Adrenal gland (tissue), 12 donors: ENCODE results near the gene ANK2. TPM values are rescaled to one million over a fixed set of nuclear protein-coding genes. Genes with fewer than 3 reads are reported as not detected.

Source experiments
- DNase-seq, 7 donors: peaks; one replicate each; pipeline ENCODE4 v3.0.0-alpha.2; 2019 to 2020
- H3K27ac ChIP-seq, 5 donors: fragments of 200-600 bp; sonication (generic) in 4 of 5; 1 replicate in 3 of 5; 2 replicates in 2 of 5; pipeline versions ENCODE4 v1.5.1 to v1.8.0; 2016 to 2020; ENCODE audit warnings: mild to moderate bottlenecking in 1 of 5
- H3K27me3 ChIP-seq: fragments of 200-600 bp; 2 replicates; pipeline ENCODE4 v1.8.0; 2021
- H3K36me3 ChIP-seq, 2 donors: fragments of 200-600 bp; replicated peaks in 1 of 2; 1 replicate in 1 of 2; 2 replicates in 1 of 2; pipeline versions ENCODE4 v1.5.1 to v1.8.0; 2018 to 2022
- H3K4me1 ChIP-seq, 2 donors: fragments of 200-600 bp; replicated peaks in 1 of 2; 1 replicate in 1 of 2; 2 replicates in 1 of 2; pipeline versions ENCODE4 v1.5.1 to v1.8.0; 2018 to 2021
- H3K4me3 ChIP-seq, 4 donors: fragments of 200-600 bp; sonication (generic) in 3 of 4; one replicate each; pipeline ENCODE4 v1.5.1; 2016 to 2018
- H3K9me3 ChIP-seq, 3 donors: fragments of 200-600 bp; sonication (generic) in 1 of 3; replicated peaks in 1 of 3; 1 replicate in 2 of 3; 2 replicates in 1 of 3; pipeline versions ENCODE4 v1.5.1 to v1.8.0; 2016 to 2021
- POLR2A ChIP-seq, 2 donors: fragments of 450-650 bp; IDR thresholded peaks; one replicate each; pipeline ENCODE4 v1.6.1; 2017; ENCODE audit warnings: antibody characterized with exemption in 2 of 2, mild to moderate bottlenecking in 2 of 2, moderate library complexity in 1 of 2
- WGBS, 4 donors: extraction: QIAGEN DNeasy Blood & Tissue Kit in 2 of 4; methylation state at CpG; one replicate each; pipeline versions ENCODE4 v1.1.5 to v1.1.7; 2013 to 2017; 5-methylcytosine and 5-hydroxymethylcytosine counted together
- intact Hi-C, 2 donors: fragments of 100-400 bp; cut with DNase I; formaldehyde crosslinking; loops; one replicate each; pipeline versions ENCODE4 v1.14.1 to v1.15.0; 2022 to 2023
- polyA plus RNA-seq, 3 donors: library from polyadenylated mRNA; stranded (reverse); fragments of 200-250 nt in 2 of 3; fragments of 350-450 nt in 1 of 3; fragmentation: Illumina TruSeq in 1 of 3; extraction: RNeasy Lipid Tissue Mini Kit (QIAGEN cat#74804) in 1 of 3; gene quantifications; one replicate each; pipeline ENCODE4 v1.2.3, GENCODE V29; 2013 to 2014
- total RNA-seq, 9 donors: library from RNA; depleted of rRNA in 4 of 9; stranded (reverse); fragments of >200 nt in 4 of 9; fragments of 120-200 nt in 1 of 9; fragmentation: NEBNext Ultra II Directional in 1 of 9; extraction: Animal tissue kit (Norgen Biotek cat#: 25700) in 1 of 9; gene quantifications; one replicate each; pipeline versions ENCODE4 v1.1.0 to v1.2.4, GENCODE V29; 2013 to 2023
- TF ChIP-seq, protein P1 (sequence below), 6 experiments: fragments of 450-650 bp in 4 of 6; fragments of 200-600 bp in 2 of 6; sonication (generic) in 1 of 6; IDR thresholded peaks; 1 replicate in 5 of 6; 2 replicates in 1 of 6; pipeline versions ENCODE4 v1.5.1 to v1.8.0; 2016 to 2021; ENCODE audit warnings: antibody characterized with exemption in 6 of 6, mild to moderate bottlenecking in 2 of 6, moderate library complexity in 1 of 6
- donor health status: healthy with polysubstance abuse.
- donor health status: Bipolar disorder and iron deficiency.
- donor health status: DM: yes; HTN: yes; CAD: no.
- donor health status: DM: no; HTN: no; CAD: no.
- donor health status: DM: no; HTN: no; CAD: no.
- donor health status: DM: yes; HTN: yes; CAD: no.

ANK2 gene
- total and polyA plus RNA-seq, 12 donors = 6.5 to 229 (median 56.1) TPM

DNA sequence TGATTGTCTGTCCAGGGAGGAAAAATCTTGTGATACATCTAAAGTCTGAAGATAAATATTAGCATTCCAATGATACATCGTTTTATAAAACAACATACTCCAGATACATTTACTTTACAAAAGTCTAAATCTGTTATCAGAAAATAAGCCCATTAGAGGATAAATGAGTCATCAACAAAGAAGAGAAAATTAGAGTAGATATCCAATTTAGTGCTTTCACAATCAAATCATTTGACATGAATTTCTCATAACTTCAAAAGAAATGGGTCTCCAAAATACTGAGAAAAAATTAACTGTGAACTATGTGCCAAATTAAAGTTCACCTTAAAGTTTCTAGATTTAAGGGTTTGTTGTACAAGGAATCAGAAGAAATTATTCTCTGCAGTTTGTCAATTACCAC is 213.8 kb downstream of the ANK2 start:
- WGBS, 4 donors = 48 to 69% (median 61%) methylated on average over 1 of the region's 1 CpG
- intact Hi-C loops = no loop called here
- H3K36me3 ChIP-seq = no peaks in the 10 kb centered on the region

DNA sequence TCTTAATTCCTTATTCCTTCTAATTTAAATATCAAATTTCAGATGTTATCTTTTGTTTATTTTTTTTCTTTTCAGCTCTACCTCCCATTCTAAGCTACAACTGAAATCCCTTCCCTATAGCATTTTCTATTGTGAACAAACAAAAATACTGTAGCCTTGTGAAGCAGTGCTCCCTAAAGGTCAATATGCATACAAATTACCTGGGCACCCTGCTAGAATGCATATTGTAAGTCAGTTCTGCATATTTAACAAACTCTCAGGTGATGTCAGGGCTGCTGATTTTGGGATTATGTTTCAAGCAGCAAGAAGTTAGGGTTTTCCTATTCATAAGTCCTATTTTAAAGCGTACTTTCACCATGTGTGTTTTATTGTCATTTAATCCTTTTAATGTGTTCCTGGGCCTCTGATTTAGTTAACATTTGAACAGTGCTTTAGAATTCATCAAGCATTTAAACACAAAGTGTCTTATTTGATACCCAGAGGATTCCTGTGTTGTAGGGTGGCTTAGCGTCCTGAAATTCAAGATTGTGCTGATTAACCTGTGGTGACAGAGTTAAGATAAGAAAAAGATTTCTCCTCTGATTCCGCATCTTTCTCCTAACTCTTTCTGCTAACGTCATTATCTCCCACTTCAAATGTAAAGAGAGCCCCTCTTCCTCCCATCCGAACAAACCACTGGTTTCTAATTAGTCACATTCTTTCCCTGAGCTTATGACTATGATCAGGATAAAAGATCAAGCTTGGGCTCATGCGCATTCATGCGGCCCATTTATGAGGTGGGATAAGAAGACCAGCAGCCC is 221.3 kb downstream of the ANK2 start:
- H3K4me1 ChIP-seq = no peaks in the 10 kb centered on the region
- TF ChIP-seq POLR2A (IDR thresholded peaks at IDR 0.05) = no peak
- TF ChIP-seq, protein P1, sequence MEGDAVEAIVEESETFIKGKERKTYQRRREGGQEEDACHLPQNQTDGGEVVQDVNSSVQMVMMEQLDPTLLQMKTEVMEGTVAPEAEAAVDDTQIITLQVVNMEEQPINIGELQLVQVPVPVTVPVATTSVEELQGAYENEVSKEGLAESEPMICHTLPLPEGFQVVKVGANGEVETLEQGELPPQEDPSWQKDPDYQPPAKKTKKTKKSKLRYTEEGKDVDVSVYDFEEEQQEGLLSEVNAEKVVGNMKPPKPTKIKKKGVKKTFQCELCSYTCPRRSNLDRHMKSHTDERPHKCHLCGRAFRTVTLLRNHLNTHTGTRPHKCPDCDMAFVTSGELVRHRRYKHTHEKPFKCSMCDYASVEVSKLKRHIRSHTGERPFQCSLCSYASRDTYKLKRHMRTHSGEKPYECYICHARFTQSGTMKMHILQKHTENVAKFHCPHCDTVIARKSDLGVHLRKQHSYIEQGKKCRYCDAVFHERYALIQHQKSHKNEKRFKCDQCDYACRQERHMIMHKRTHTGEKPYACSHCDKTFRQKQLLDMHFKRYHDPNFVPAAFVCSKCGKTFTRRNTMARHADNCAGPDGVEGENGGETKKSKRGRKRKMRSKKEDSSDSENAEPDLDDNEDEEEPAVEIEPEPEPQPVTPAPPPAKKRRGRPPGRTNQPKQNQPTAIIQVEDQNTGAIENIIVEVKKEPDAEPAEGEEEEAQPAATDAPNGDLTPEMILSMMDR (IDR thresholded peaks at IDR 0.05) = no peak
- DNase-seq = no peak
- H3K36me3 ChIP-seq = no peaks in the 10 kb centered on the region
- intact Hi-C loops = no loop called here
- no peak overlapping the region for H3K27ac ChIP-seq
- no peaks in the 10 kb centered on the region for H3K27me3 ChIP-seq
- H3K4me3 ChIP-seq = no peak overlapping the region
- 86 to 90% (median 89%) methylated on average over 7 of the region's 7 CpGs for WGBS, 4 donors
- no peaks in the 10 kb centered on the region for H3K9me3 ChIP-seq

More for the DNA sequence above, 213.8 kb downstream of the ANK2 start:
- TF ChIP-seq, protein P1 (IDR thresholded peaks at IDR 0.05) = no peak
- no peak for TF ChIP-seq POLR2A (IDR thresholded peaks at IDR 0.05)
- Histone ChIP-seq H3K4me3 (no peak overlapping the region), H3K9me3 (no peaks in the 10 kb centered on the region), H3K27ac (no peak overlapping the region), H3K4me1 (no peaks in the 10 kb centered on the region), H3K27me3 (no peaks in the 10 kb centered on the region)
- DNase-seq = no peak

DNA sequence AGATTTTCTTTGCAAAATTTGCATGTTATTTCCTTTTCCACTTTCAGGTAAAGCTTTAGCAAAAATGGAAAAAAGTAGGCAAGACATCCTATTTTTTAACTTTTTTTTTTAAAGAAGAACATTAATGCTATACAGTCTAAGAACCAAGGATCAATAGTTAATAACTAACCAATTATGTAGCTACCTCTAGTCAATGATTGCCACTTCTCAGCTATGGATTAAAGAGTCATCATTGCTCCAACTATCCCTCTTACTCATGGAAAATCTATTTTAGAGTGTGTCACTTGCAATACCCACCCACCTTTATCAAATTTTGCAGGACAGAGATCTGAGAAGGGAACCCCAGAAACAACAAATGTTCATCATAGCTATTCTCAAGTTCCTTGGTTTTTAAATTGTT is 223.1 kb downstream of the ANK2 start:
- TF ChIP-seq, protein P1 (IDR thresholded peaks at IDR 0.05) = no peak
- TF ChIP-seq POLR2A (IDR thresholded peaks at IDR 0.05) = no peak
- no peaks in the 10 kb centered on the region for H3K4me1 ChIP-seq
- H3K27ac ChIP-seq = no peak overlapping the region
- H3K9me3 ChIP-seq = no peaks in the 10 kb centered on the region
- DNase-seq = no peak
- intact Hi-C loops = no loop called here
- H3K27me3 ChIP-seq = no peaks in the 10 kb centered on the region
- H3K4me3 ChIP-seq = no peak overlapping the region
- H3K36me3 ChIP-seq = no peaks in the 10 kb centered on the region

DNA sequence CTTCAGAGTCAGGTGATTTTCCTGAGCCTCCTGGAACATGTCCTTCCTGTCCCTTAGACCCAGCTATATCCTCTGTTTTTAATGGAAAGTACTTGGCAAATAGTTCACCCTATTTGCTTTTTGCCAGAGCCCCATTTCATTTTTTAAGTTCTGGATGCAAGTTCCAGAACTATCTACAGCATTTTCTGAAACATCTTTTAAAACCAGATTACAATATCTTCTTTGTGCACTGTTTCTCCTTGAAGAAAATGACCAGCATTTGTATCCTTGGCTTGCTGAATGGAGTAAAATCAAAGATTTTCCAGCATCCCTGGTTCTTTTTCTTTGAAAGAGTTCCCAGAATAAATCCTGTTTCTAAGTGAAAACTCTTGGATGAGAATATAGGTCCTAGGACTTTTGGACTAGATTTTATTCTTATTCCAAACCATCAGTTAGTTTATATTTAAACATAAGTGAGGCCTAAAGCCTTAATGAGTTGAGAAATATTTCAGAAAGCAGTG is 224.3 kb downstream of the ANK2 start:
- Histone ChIP-seq H3K4me3 (no peak overlapping the region), H3K27ac (no peak overlapping the region), H3K27me3 (no peaks in the 10 kb centered on the region), H3K4me1 (no peaks in the 10 kb centered on the region), H3K9me3 (no peaks in the 10 kb centered on the region), H3K36me3 (no peaks in the 10 kb centered on the region)
- intact Hi-C loops = no loop called here
- TF ChIP-seq POLR2A (IDR thresholded peaks at IDR 0.05) = no peak
- TF ChIP-seq, protein P1 (IDR thresholded peaks at IDR 0.05) = no peak
- no peak for DNase-seq
